HG03139 (cell line): ENCODE measurements around the gene TAC3.
"Not testable (repeated sequence)": the region's sequence is repeated elsewhere in the genome, so short reads cannot be mapped to it uniquely, and the experiment has no call there.

Experiments
- ATAC-seq: cut with Tn5 transposase; IDR thresholded peaks from one replicate; pipeline ENCODE4 v1.9.1; 2021; ENCODE audit not compliant: unreplicated experiment

The TAC3 gene

GRCh38 chr12:57016348-57016747 lies at the start of gene TAC3:
Gene TAC3, minus strand, starts transcription at chr12:57016529. Its CDS starts 732 bp downstream, at chr12:57015797.
- ATAC-seq, result no peak

- ATAC-seq, result peak; percentile 81
Measured at GRCh38 chr12:57063991-57064685, 47.8 kb upstream of the TAC3 start.

- no peak for ATAC-seq
Measured at GRCh38 chr12:57058454-57058853, 42.1 kb upstream of the TAC3 start.

GRCh38 chr12:57057067-57057751 lies 40.9 kb upstream of the TAC3 start:
- ATAC-seq, result no peak

GRCh38 chr12:57055824-57056223 lies 39.5 kb upstream of the TAC3 start:
- no peak for ATAC-seq

GRCh38 chr12:57053901-57054300 lies 37.6 kb upstream of the TAC3 start:
- not testable (repeated sequence) for ATAC-seq

- ATAC-seq, result not testable (repeated sequence)
Measured at GRCh38 chr12:57053146-57053545, 36.8 kb upstream of the TAC3 start.

GRCh38 chr12:57051011-57051410 lies 34.7 kb upstream of the TAC3 start:
- no peak for ATAC-seq

- no peak for ATAC-seq
Measured at GRCh38 chr12:57049890-57050289, 33.6 kb upstream of the TAC3 start, which contains the start of gene MYO1A. Gene MYO1A, minus strand, starts transcription at chr12:57050129. Its CDS starts 1,806 bp downstream, at chr12:57048323.

GRCh38 chr12:57049119-57049446 lies 32.8 kb upstream of the TAC3 start:
- no peak for ATAC-seq

DNA sequence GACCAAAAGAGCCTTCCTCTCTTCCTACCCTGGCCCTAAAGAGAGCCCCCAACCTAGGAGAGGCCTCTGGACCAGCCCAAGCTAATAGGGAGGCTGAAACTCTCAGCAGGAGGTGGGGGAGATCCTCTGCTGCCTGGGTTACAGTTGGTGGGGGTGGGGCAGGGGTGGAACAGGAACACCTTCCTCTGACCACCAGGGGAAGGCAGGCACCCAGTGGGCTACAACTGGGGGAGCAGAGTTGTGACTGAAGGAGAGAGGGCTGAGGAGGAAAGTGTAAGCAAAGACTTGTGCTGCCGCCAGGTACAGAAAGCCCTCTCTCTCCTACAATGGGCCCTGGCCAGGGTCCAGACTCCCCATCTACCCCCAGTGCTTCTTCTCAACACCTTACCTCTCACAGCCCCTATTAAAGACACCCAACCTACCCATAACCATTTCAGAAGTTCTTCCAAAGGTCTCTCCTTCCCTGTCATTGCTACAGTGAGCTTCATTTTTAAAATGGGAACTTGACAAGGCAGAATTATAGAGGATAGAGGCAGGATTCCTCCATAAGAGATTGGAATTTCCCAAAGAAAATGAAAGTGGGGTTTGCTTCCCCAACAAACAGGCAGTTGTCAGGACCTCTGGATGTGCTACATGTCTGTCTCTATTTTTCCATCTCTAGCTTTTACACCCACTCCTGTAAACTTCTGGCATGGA lies 32.2 kb upstream of the TAC3 start:
- no peak for ATAC-seq

- ATAC-seq, result no peak
Measured at GRCh38 chr12:57047981-57048380, 31.7 kb upstream of the TAC3 start.

DNA sequence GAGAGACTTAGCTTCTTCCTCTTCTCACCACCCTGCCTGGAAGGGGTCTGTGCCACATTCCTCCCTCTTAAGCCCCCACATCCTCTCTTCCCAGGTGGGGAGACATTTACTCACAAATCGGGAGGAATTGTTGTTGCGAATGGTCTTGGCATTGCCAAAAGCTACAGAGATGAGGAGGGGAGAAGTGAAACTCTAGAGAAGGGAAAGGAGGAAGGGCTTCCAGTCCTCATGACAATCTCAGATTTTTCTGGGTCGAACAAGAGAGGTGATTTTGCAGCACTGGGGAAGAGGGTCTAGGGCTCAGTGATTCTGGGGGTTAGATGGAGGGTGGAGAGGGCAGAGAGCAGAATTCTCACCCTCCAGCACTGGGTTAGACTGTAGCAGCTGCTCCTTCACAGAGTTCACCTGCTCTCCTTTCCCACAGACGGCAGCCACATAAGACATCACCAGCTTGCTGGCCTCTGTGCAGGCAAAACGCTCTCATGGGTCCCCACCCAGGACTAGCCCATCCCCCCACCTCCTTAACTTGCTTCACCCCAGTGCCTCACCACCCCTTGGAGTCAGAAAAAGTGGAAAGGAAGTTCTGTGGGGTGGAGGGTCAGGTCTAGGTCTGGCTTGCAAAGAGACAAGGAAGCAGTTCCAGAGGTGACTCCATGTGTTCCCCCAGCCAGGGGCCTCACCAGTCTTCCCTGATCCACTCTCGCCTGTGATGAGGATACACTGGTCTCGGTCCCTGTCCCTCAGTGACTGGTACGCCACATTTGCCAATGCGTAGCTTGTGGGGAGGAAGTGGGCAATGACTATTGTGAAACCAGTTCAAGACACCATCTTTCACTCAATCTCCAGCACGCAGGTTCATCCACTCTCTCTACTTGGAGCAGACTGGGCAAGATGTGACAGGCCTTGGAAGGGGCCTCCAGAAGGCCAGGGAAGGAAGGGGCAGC lies 30.9 kb upstream of the TAC3 start:
- no peak for ATAC-seq

- ATAC-seq, result no peak
Measured at GRCh38 chr12:57046086-57046791, 29.9 kb upstream of the TAC3 start.

GRCh38 chr12:57044889-57045288 lies 28.6 kb upstream of the TAC3 start:
- ATAC-seq, result no peak

- ATAC-seq, result no peak
Measured at GRCh38 chr12:57044468-57044867, 28.1 kb upstream of the TAC3 start.

DNA sequence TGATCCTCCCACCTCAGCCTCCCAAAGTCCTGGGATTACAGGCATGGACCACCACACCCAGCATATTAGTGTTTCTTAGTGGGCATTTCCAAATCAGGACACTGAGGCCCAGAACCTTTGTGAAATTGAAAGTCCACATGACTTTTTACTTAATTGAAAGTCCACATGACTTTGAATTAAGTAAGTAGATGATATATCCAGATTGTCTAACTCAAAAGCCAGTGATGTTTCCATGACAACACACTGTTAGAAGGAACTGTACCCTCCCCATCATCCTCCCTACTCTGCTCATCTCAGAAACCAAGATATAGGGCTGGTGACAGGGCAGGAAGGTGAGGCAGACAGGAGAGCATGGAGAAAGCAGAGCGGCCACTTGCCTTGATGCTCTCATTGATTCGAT lies 26.4 kb upstream of the TAC3 start:
- ATAC-seq, result no peak

DNA sequence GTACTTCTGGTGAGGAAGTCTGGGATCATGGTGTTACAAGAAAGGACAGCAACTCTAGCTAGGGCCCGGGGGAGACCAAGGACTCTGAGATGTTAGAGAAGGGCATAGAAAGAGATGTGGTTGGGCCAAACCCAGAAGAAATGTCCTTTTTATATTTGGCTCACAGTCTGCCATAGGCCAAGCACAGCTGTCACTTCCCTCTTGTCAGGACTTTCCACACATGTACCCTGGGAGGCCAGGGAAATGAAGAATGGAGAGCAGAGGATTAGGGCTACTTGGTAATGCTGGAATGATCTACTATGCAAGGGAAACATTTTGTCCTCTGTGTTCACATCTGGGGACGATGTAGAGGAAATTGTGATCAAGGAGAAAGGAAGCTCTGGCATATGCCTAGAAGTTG lies 24.4 kb upstream of the TAC3 start:
- ATAC-seq, result no peak

- no peak for ATAC-seq
Measured at GRCh38 chr12:57040211-57040610, 23.9 kb upstream of the TAC3 start.

GRCh38 chr12:57039016-57039798 lies 22.9 kb upstream of the TAC3 start:
- no peak for ATAC-seq
